Sigmoid colon (tissue), 7 donors: ENCODE data around the gene PRUNE2. TPM values are rescaled to one million over a fixed set of nuclear protein-coding genes. Genes with fewer than 3 reads are reported as not detected.

Experiments
- DNase-seq: peaks from one replicate; pipeline ENCODE4 v3.0.0-alpha.2; 2019
- H3K27ac ChIP-seq, 4 donors: fragments of 200-600 bp; sonication (generic); one replicate each; pipeline ENCODE4 v1.5.1; 2016 to 2019; ENCODE audit warnings: mild to moderate bottlenecking in 1 of 4
- H3K27me3 ChIP-seq, 3 donors: fragments of 200-600 bp; sonication (generic); one replicate each; pipeline ENCODE4 v1.5.1; 2019; ENCODE audit warnings: mild to moderate bottlenecking in 1 of 3
- H3K36me3 ChIP-seq, 4 donors: fragments of 200-600 bp; sonication (generic); one replicate each; pipeline ENCODE4 v1.5.1; 2016 to 2019
- H3K4me1 ChIP-seq, 4 donors: fragments of 200-600 bp; sonication (generic); one replicate each; pipeline ENCODE4 v1.5.1; 2017 to 2019
- H3K4me3 ChIP-seq, 4 donors: fragments of 200-600 bp; sonication (generic); one replicate each; pipeline ENCODE4 v1.5.1; 2017 to 2019; ENCODE audit warnings: mild to moderate bottlenecking in 2 of 4, moderate library complexity in 1 of 4
- H3K9me3 ChIP-seq, 4 donors: fragments of 200-600 bp in 3 of 4; sonication (generic) in 3 of 4; one replicate each; pipeline versions ENCODE4 v1.5.1 to v1.6.1; 2013 to 2019
- EP300 ChIP-seq, 4 donors: sonication (generic); formaldehyde crosslinking; IDR thresholded peaks; one replicate each; pipeline ENCODE4 v1.6.1; 2017; ENCODE audit warnings: antibody characterized with exemption in 4 of 4
- POLR2A ChIP-seq, 2 donors: fragments of 450-650 bp; IDR thresholded peaks; one replicate each; pipeline ENCODE4 v1.6.1; 2016; ENCODE audit warnings: antibody characterized with exemption in 2 of 2, mild to moderate bottlenecking in 2 of 2, moderate library complexity in 2 of 2
- POLR2AphosphoS5 ChIP-seq, 4 donors: sonication (generic); formaldehyde crosslinking; IDR thresholded peaks; one replicate each; pipeline ENCODE4 v1.6.1; 2017; ENCODE audit warnings: antibody characterized with exemption in 4 of 4
- WGBS, 2 donors: extraction: QIAGEN DNeasy Blood & Tissue Kit; methylation state at CpG; one replicate each; pipeline ENCODE4 v1.1.7; 2013; 5-methylcytosine and 5-hydroxymethylcytosine counted together
- intact Hi-C: fragments of 100-400 bp; cut with DNase I; formaldehyde crosslinking; loops from one replicate; pipeline ENCODE4 v1.15.1; 2023
- polyA plus RNA-seq, 3 donors: library from polyadenylated mRNA; stranded (reverse); fragments of 200-250 nt; gene quantifications; one replicate each; pipeline ENCODE4 v1.2.3, GENCODE V29; 2013
- total RNA-seq, 4 donors: library from RNA; depleted of rRNA; stranded (reverse); fragments of >200 nt; gene quantifications; one replicate each; pipeline ENCODE4 v1.1.0, GENCODE V29; 2016
- TF ChIP-seq, protein P1 (sequence below), 4 experiments: fragments of 450-650 bp in 3 of 4; fragments of 200-600 bp in 1 of 4; IDR thresholded peaks; one replicate each; pipeline ENCODE4 v1.5.1; 2016 to 2019; ENCODE audit warnings: antibody characterized with exemption in 4 of 4, mild to moderate bottlenecking in 3 of 4, moderate library complexity in 2 of 4
- donor health status: healthy with polysubstance abuse.
- donor health status: Bipolar disorder and iron deficiency.
- donor health status: healthy.

Gene PRUNE2
- total and polyA plus RNA-seq, 7 donors = 7.4 to 536 (median 440) TPM

DNA sequence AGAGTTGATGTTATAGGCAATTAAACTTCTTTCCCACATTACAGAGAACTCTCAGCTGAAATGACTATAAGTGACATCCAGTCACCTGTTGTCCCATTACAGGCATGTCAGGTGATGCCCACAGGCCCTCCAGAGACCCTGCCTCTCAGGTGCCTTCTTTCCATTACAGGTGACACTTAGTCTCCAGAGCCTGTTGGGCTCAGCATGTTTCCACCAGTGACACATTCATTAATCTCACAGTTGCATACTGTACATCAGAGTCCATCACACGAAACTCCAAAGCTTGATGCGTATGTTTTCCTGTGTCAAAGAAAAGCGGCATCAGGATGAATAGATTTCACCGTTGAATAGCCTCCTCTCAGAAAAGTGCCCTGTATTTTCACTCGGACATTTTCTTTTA is 14.6 kb downstream of the PRUNE2 start:
- no peaks in the 10 kb centered on the region for H3K9me3 ChIP-seq
- H3K27ac ChIP-seq = peak overlapping the region; percentile 87 to 95 (median 88)
- no peaks in the 10 kb centered on the region for H3K27me3 ChIP-seq
- peaks cover 0 to 89% (median 68%) of the 10 kb centered on the region in 4 donors for H3K4me1 ChIP-seq
- 91 to 92% methylated on average over 5 of the region's 5 CpGs for whole genome bisulfite sequencing, 2 donors
- no peak overlapping the region for H3K4me3 ChIP-seq
- TF ChIP-seq POLR2A (IDR thresholded peaks at IDR 0.05) (no peak), EP300 (IDR thresholded peaks at IDR 0.05) (no peak), POLR2AphosphoS5 (IDR thresholded peaks at IDR 0.05) (no peak)
- TF ChIP-seq, protein P1, sequence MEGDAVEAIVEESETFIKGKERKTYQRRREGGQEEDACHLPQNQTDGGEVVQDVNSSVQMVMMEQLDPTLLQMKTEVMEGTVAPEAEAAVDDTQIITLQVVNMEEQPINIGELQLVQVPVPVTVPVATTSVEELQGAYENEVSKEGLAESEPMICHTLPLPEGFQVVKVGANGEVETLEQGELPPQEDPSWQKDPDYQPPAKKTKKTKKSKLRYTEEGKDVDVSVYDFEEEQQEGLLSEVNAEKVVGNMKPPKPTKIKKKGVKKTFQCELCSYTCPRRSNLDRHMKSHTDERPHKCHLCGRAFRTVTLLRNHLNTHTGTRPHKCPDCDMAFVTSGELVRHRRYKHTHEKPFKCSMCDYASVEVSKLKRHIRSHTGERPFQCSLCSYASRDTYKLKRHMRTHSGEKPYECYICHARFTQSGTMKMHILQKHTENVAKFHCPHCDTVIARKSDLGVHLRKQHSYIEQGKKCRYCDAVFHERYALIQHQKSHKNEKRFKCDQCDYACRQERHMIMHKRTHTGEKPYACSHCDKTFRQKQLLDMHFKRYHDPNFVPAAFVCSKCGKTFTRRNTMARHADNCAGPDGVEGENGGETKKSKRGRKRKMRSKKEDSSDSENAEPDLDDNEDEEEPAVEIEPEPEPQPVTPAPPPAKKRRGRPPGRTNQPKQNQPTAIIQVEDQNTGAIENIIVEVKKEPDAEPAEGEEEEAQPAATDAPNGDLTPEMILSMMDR (IDR thresholded peaks at IDR 0.05) = no peak
- intact Hi-C loops = no loop called here
- no peak for DNase-seq
- peaks cover 0 to 5% (median 0%) of the 10 kb centered on the region in 4 donors for H3K36me3 ChIP-seq

DNA sequence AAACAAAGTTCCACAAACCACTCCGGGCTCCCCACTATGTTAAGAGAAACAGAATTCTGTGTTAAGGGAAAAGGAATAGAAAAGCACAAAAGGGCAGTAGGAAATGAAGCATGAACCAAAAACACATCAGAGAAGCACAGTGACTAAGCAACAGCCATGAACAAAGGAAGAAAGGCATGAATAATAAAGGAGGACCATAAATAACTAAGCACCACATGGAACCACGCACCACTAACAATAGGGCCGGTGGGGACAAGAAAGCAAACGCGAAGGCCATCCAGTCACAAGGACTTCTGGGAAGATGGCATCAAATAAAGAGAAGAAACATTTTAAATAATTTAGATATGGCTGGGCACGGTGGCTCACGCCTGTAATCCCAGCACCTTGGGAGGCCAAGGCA is 18.0 kb downstream of the PRUNE2 start:
- H3K27ac ChIP-seq = peak overlapping the region; percentile 66 to 95 (median 78)

DNA sequence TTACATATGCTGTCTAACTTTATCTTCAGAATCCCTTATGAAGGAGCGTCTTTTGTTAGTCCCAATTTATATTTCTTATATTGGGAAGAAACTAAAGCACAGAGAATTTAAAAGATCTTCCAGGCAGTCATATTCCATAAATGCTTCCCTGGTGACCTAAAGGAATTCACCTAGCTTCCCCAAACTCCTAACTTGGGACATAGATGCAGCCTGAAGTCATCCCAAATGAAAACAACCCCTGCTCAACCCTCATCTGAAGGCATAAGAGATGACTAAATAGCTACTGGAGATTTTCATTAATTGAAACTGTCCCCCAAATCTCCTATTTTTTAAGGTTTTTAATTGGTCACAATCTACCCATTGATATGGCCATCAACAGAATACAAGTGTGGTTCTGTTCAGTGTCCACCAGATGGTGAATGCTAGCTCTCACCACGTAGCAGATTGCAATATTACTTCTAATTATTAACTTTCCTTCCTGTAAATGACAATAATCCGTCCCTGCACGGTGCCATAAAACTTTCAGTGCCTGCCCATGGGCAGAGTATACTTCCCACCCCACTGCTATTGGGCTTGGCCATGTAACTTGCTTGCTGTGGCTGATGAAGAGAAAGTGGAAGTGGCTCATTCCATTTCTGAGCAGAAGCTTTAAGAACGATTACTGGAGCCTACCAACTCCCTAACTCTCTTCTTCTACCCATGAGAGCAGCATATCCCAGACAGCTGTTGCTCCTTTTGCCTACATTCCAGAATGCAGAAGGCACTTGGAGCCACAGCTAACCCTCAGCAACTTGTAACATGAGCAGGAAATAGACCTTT is 18.7 kb downstream of the PRUNE2 start:
- 31 to 59% methylated on average over 5 of the region's 5 CpGs for WGBS, 2 donors
- DNase-seq = no peak
- H3K27ac ChIP-seq = peak overlapping the region; percentile 66 to 95 (median 78)
- H3K4me1 ChIP-seq = peaks cover 0 to 73% (median 58%) of the 10 kb centered on the region in 4 donors
- H3K27me3 ChIP-seq = no peaks in the 10 kb centered on the region
- H3K9me3 ChIP-seq = no peaks in the 10 kb centered on the region
- peaks cover 0 to 5% (median 1%) of the 10 kb centered on the region in 4 donors for H3K36me3 ChIP-seq
- no peak for TF ChIP-seq POLR2AphosphoS5 (IDR thresholded peaks at IDR 0.05)
- TF ChIP-seq, protein P1 (IDR thresholded peaks at IDR 0.05) = peak in 1 of 4 experiments; percentile 13
- H3K4me3 ChIP-seq = no peak overlapping the region
- intact Hi-C loops = no loop called here

More for the DNA sequence above, 18.0 kb downstream of the PRUNE2 start:
- no peak for DNase-seq
- peaks cover 0 to 80% (median 61%) of the 10 kb centered on the region in 4 donors for H3K4me1 ChIP-seq
- no peak for TF ChIP-seq POLR2A (IDR thresholded peaks at IDR 0.05)
- TF ChIP-seq EP300 (IDR thresholded peaks at IDR 0.05) = no peak
- no peak for TF ChIP-seq POLR2AphosphoS5 (IDR thresholded peaks at IDR 0.05)
- TF ChIP-seq, protein P1 (IDR thresholded peaks at IDR 0.05) = no peak
- WGBS, 2 donors = 86 to 87% methylated on average over 7 of the region's 7 CpGs
- H3K27me3 ChIP-seq = no peaks in the 10 kb centered on the region
- H3K9me3 ChIP-seq = no peaks in the 10 kb centered on the region
- H3K36me3 ChIP-seq = peaks cover 0 to 5% (median 1%) of the 10 kb centered on the region in 4 donors
- no peak overlapping the region for H3K4me3 ChIP-seq
- intact Hi-C loops = no loop called here

DNA sequence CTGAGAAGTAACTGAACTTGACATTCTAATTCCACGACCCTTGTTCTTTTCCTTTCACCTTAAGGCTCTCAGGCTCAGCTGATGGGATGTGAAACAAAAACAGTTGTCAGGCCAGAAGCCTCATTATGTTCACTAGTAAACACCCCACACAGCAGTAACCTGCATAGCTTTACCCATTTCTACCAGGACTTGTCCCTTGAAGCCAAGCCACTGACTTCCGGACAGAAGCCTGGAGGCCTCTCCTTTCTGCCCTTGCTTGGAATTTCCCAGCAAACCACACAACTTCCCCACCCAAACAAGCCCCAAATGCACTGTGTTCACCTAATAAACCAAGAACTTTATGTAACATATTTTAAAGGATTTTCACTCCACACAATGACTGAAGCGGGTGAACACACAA is 19.6 kb downstream of the PRUNE2 start:
- Histone ChIP-seq H3K9me3 (no peaks in the 10 kb centered on the region), H3K4me3 (no peak overlapping the region), H3K27ac (peak overlapping the region; percentile 66 to 95 (median 78)), H3K27me3 (no peaks in the 10 kb centered on the region), H3K36me3 (peaks cover 0 to 5% (median 1%) of the 10 kb centered on the region in 4 donors), H3K4me1 (peaks cover 0 to 66% (median 52%) of the 10 kb centered on the region in 4 donors)
- intact Hi-C loops = no loop called here
- DNase-seq = no peak
- WGBS, 2 donors = 86 to 92% methylated on average over 3 of the region's 3 CpGs
- no peak for TF ChIP-seq POLR2A (IDR thresholded peaks at IDR 0.05)
- TF ChIP-seq, protein P1 (IDR thresholded peaks at IDR 0.05) = no peak
- no peak for TF ChIP-seq EP300 (IDR thresholded peaks at IDR 0.05)
- TF ChIP-seq POLR2AphosphoS5 (IDR thresholded peaks at IDR 0.05) = no peak
